ENCODE data around the gene MRPL48.

MRPL48 gene

DNA sequence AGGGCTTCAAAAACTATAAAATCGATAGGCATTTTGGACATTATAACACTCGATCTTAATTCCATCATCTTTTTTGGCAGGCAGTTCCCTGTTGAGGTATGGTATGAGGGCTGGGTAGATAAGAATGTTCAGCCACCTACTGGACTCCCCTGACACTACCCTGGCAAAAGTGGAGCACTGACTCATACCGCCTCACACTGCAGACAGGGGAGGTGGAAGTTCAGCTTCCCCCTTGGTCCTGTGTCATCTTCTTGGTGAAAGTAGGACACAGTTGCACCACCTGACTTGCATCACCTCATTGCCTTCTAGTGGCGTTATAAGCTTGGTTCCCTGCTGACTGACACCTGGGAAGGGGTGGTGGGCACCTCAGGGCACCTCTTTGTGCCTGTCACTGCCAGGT, 119.5 kb downstream of the MRPL48 start:
- DNase-seq, result no peak

DNA sequence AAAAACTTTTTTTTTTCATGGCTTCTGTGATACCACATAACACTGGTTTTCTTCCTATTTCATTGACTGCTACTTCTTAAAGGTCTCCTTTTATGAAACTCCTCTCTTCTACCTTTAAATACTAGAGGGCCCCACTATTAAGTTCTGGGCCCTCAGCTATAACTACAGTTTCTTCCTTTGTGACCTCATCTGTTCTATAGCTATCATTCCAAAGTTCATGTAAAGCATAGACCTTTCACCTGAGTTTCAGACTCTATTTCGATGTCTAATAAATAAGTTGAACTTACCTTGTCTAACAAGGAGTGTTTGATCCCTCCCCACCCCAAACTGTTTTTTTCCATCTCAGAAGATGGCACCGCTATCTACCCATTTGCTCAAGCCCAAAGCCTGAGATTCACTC, 124.4 kb downstream of the MRPL48 start:
- DNase-seq, result no peak

DNA sequence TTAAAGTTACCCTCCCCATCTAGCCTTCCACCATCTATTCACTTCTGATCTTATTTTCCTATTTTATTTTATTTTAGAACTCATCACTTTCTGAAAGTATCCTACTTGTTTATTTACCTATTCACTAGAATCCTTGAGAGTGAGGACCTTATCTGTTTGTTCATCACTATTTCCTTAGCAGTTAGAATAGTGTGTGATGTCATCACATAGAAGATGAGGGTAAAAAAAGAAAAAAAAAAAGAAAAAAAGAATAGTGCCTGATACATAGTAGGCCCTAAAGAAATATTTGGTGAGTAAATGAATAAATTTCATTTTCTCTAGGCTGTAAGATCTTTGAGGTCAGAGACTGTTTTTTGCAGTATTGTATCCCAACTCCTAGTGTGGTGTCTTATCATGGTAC, 125.8 kb downstream of the MRPL48 start:
- DNase-seq, result no peak

DNA sequence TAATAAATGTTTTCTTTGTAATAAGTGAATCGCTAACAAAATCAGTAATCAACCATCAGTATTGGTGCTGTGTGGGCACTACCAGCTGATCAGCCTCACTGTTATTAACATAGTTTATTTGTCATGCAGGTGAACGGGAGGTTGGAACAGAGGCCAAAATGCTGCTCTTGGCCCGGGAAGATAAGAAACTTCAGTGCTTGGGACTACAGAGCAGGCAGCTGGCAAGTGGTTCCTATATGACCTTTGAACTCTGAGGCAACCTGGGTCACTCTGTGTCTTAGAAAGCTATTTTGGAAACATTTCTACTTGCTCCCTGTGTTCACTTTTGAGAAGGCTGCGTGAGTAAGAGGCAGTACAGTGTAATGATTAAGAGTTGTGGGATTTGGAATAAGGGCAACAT, 126.6 kb downstream of the MRPL48 start:
- no peak for DNase-seq
